Stimulated activated CD4-positive, alpha-beta T cell treated with anti-CD3 and anti-CD28 coated beads, TNF-alpha, amount 100 ng/mL, for 4 hours (primary cell): ENCODE results near the gene MCL1.

ENCODE experiments used
- DNase-seq, 3 experiments: peaks; one replicate each; pipeline ENCODE4 v3.0.0-alpha.2; 2020; ENCODE audit warnings: low read depth in 3 of 3

MCL1 gene

DNA sequence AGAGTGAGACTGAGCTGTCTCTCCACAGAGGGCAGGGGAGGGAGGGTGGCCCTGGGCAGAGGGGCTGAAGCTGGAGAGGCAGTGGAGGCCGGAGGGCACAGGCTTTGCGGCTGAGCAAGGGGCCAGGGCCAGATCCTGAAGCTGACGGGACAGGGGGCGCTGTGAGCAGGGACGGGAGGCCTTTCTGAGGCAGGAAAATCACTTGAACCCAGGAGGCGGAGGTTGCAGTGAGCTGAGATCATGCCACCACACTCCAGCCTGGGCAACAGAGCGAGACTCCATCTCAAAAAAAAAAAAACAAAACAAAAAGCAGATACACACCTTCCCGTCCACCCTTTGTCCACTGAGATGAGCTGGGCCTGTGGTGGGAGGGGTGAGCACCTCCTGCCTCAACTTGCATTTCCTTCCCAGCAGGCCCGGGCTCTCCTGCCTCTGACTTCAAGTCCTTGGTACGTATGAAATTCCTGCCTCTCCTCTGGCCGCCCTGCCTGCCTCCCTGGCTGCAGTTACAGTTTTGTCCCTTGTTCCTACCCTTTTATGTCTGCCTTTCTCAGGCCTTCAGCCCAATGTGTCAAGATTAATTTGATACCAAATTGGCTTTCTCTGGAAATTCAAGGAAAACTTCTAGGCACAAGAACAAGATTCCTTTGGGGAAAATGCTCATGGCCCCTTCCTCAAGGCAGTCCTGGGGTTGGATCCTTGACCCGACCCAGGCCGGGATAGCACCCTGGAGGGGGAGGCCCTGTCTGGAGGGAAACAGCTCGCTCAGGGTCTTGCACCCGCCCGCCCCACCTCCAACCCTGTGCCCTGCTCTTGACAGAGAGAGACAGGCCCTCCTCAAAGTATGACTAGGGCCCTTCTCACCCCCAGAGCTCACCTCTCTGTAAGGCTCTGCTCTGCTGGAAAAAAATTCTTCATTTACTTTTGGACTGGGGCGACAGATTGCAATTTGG is 41.4 kb downstream of the MCL1 start:
- DNase-seq = no peak

DNA sequence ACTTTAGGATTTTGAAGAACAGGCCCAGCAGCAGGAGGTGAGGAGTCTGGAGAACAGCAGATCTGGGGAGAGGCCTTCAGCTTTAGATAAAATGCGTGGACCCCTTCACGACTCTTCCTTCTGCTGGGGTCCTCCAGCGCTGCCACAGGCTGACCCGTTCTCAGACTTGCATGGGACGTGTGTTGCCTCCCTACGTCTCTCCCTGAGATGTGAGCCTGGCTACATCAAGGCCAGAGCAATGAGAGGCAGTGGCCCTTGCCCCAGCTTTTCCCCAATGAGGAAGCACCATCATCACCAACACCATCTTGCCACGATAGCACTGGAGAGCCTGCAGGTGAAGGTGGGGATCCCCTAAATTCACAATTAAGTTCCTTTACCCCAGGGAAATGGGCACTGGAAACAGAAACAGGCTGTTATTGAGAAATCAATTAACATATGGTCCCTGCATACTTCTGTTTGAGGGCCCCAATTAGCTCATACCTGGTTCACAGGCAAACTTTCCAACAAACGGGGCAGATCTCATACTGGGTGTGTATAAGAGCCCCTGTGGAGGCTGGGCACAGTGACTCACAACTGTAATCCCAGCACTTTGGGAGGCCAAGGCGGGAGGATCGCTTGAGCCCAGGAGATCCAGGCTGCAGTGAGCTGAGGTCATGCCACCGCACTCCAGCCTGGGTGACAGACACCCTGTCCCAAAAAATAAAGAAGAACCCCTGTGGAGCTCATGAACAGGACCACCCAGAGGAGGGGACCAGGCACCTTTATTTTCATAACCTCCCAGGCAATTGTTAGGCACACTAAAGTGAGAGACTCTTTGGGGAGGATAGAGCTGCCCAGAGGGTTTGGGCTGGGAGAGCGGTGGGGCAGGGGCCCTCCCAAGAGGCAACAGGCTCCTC is 42.3 kb downstream of the MCL1 start:
- no peak for DNase-seq

GRCh38 chr1:150535511-150536287 is 43.7 kb downstream of the MCL1 start:
- no peak for DNase-seq

GRCh38 chr1:150534002-150534401 is 45.4 kb downstream of the MCL1 start:
- no peak for DNase-seq

- DNase-seq = no peak
Observed at GRCh38 chr1:150532860-150533259, 46.5 kb downstream of the MCL1 start.

DNA sequence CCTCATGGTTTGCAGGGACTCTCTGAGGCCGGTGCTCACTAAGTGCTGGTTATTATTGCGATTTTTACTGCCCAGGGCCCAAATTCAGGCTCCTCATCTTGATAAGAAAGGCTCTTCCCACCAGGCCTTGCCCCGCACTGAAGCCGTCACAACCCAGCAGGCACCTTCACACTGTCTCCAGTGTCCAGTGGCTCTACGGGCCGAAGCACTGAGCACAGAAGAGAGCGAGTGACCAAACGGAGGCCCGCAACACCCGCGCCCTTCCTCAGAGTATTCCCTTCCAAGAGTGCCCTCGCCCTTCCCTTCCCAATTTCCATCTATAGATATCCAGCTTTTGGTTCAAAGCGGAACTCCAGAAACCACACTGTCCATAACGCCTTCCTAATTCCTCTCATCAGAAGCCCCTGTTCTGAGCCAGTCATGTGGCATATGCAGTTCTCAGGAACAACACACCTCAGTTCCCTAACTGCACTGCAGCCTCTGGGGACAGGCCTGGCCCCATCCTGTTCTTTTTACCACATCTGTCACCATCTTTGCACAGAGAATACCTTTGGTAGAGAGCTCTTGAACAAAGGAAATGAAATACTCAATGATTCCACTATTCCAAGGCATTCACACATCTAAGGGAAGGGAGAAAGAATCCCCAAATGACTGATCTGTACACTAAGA is 48.8 kb downstream of the MCL1 start:
- no peak for DNase-seq

- no peak for DNase-seq
Observed at GRCh38 chr1:150529017-150529416, 50.4 kb downstream of the MCL1 start.

DNA sequence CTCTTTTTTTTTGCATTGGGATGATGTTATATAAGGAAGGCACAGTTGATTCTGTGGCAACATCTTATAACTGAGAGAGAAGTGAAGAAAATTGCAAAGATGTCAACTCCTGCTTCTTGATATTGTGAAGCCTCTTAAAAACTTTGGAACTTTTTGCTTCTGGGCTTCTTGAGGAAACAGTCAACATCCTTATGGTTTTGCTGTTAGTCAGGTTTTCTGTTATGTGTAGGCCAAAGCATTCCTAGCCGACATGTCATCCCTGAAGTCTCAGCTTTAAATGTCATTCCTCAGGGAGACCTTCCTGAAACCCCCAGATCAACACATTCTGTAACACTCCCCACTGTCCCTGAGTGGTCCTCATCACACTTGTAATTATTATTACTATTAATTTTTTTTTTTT is 51.2 kb downstream of the MCL1 start:
- DNase-seq = no peak

DNA sequence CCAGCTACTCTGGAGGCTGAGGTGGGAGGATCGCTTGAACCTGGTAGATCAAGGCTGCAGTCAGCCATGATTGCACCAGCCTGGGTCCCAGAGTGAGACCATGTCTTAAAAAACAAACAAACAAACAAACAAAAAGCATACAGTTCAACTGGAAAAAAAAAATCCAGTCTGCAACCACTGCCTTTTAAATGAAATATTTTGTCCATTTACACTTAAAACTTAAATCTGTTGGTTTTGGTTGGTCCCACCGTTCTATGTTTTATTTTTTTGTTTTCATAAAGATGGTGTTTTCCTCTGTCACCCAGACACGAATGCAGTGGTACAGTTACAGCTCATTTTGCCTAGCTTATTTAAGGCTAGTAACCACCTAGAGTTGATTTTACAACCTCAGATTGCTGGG is 54.1 kb downstream of the MCL1 start:
- no peak for DNase-seq
